ENCODE measurements around the gene UPF1. TPM values are rescaled to one million over a fixed set of nuclear protein-coding genes. Genes with fewer than 3 reads are reported as not detected.

UPF1 gene
- total and polyA plus RNA-seq, 12 donors: 27.6 to 141 (median 72.3) TPM

DNA sequence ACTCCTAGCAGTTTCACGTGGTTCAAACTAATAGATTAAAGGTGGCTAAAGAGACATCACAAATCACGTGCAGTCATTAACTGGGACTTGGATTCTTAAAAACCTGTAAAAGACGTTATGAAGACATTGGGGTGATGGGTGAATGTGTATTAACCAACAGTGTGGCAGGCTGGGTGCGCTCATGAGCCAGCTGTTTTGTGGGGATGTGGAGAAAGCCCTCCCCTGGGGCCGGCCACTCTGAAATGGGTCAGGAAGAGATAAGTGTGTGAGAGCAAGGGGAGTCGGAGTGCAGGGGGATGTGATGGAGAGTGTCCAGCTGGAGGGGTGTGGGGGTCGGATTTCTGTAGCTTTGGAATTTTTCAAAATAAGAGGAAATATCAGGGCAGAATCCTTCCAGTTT, 10.4 kb downstream of the UPF1 start:
- no peaks in the 10 kb centered on the region for H3K36me3 ChIP-seq (replicated peaks in 1 of 2)
- TF ChIP-seq POLR2A (IDR thresholded peaks at IDR 0.05): no peak
- TF ChIP-seq, protein P1, sequence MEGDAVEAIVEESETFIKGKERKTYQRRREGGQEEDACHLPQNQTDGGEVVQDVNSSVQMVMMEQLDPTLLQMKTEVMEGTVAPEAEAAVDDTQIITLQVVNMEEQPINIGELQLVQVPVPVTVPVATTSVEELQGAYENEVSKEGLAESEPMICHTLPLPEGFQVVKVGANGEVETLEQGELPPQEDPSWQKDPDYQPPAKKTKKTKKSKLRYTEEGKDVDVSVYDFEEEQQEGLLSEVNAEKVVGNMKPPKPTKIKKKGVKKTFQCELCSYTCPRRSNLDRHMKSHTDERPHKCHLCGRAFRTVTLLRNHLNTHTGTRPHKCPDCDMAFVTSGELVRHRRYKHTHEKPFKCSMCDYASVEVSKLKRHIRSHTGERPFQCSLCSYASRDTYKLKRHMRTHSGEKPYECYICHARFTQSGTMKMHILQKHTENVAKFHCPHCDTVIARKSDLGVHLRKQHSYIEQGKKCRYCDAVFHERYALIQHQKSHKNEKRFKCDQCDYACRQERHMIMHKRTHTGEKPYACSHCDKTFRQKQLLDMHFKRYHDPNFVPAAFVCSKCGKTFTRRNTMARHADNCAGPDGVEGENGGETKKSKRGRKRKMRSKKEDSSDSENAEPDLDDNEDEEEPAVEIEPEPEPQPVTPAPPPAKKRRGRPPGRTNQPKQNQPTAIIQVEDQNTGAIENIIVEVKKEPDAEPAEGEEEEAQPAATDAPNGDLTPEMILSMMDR (IDR thresholded peaks at IDR 0.05): no peak
- H3K27ac ChIP-seq: no peak overlapping the region
- H3K27me3 ChIP-seq: no peaks in the 10 kb centered on the region
- peak in 1 of 7 donors; percentile 23 for DNase-seq
- WGBS, 4 donors: 51 to 62% (median 53%) methylated on average over 7 of the region's 7 CpGs
- H3K4me1 ChIP-seq (replicated peaks in 1 of 2): peaks cover 30 to 71% of the 10 kb centered on the region in 2 donors
- intact Hi-C loops (cut with DNase I): loop anchor here in 1 of 2 donors (10.0 kb wide), 1 partner anchor 247 kb away; no protein-coding TSS in a partner anchor
- H3K4me3 ChIP-seq: no peak overlapping the region
- no peaks in the 10 kb centered on the region for H3K9me3 ChIP-seq (replicated peaks in 1 of 3)

DNA sequence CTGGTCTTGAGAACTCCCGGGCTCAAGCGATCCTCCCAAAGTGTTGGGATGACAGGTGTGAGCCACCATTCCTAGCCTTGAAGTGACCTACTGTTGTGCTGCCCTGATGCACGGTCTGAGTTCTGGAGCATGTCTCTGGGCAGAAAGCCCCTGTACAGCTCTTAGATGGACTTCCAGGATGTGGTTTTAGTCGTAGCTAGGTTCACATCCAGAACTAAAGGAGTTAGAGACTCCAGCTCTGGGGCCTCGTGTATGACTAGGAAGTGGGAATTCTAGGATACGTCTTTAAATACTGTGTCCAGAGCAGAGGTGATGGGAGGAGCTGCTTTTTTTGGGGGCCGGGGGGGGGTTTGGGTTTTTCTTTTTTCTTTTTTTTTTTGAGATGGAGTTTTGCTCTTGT, 12.2 kb downstream of the UPF1 start:
- Histone ChIP-seq H3K27ac (no peak overlapping the region), H3K4me3 (no peak overlapping the region), H3K4me1 (replicated peaks in 1 of 2) (peaks cover 33 to 78% of the 10 kb centered on the region in 2 donors), H3K27me3 (no peaks in the 10 kb centered on the region), H3K36me3 (replicated peaks in 1 of 2) (peaks cover 0 to 8% of the 10 kb centered on the region in 2 donors), H3K9me3 (replicated peaks in 1 of 3) (no peaks in the 10 kb centered on the region)
- 69 to 74% (median 72%) methylated on average over 7 of the region's 7 CpGs for WGBS, 4 donors
- DNase-seq: no peak
- intact Hi-C loops (cut with DNase I): loop anchor here in 1 of 2 donors (10.0 kb wide), 1 partner anchor 249 kb away; no protein-coding TSS in a partner anchor
- TF ChIP-seq, protein P1 (IDR thresholded peaks at IDR 0.05): no peak
- TF ChIP-seq POLR2A (IDR thresholded peaks at IDR 0.05): no peak

DNA sequence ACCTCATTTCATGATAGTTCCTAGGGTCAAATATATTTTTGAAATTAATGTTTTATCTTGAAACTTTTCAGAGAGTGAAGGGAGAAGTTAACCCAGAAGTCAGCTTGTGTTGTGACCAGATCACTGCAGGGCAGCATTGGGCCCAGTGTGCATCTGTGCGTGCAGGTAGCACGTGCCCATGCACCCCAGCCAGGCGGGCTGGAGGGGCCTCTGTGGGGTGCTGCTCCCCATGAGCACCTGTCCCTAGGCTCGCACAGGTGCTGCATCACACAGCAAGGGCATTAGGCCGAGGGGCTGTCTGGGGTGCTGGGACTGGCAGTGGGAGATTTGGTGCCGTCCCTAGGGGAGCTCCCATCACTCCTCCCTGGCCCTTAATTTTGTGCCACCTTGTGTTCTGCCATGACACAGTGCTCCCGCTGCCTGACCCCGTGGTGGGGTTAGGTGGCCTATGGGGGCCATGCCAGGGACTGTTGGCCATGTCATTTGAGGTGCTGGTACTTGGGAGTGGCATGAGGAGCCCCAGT, 13.1 kb downstream of the UPF1 start:
- Histone ChIP-seq H3K27me3 (no peaks in the 10 kb centered on the region), H3K4me1 (replicated peaks in 1 of 2) (peaks cover 33 to 78% of the 10 kb centered on the region in 2 donors), H3K27ac (no peak overlapping the region), H3K9me3 (replicated peaks in 1 of 3) (no peaks in the 10 kb centered on the region), H3K4me3 (no peak overlapping the region), H3K36me3 (replicated peaks in 1 of 2) (peaks cover 0 to 8% of the 10 kb centered on the region in 2 donors)
- 89 to 95% (median 89%) methylated on average over 6 to 8 of the region's 8 CpGs for WGBS, 4 donors
- DNase-seq: no peak
- no peak for TF ChIP-seq POLR2A (IDR thresholded peaks at IDR 0.05)
- TF ChIP-seq, protein P1 (IDR thresholded peaks at IDR 0.05): no peak
- intact Hi-C loops (cut with DNase I): loop anchor here (5.0 to 10.0 kb wide), 2 partner anchors 250 to 253 kb away; no protein-coding TSS in a partner anchor

DNA sequence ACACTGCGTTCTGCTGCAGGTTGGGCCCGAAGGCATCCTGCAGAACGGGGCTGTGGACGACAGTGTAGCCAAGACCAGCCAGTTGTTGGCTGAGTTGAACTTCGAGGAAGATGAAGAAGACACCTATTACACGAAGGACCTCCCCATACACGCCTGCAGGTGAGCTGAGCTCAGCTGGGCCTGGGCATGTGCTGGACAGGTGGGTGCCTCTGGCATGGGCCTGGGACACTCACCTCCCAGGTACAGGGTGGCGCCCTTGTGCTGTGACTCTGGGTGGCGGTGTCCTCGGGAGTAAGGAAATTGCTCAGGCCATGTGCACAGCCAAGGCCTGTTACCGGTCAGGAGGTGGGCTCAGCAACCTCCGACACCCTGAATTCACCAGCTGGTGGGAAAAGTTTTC, 14.2 kb downstream of the UPF1 start:
- intact Hi-C loops (cut with DNase I): loop anchor here (5.0 to 10.0 kb wide), 2 partner anchors 251 to 254 kb away; no protein-coding TSS in a partner anchor

More for the DNA sequence above, 14.2 kb downstream of the UPF1 start:
- no peaks in the 10 kb centered on the region for H3K9me3 ChIP-seq (replicated peaks in 1 of 3)
- H3K4me3 ChIP-seq: no peak overlapping the region
- H3K27me3 ChIP-seq: no peaks in the 10 kb centered on the region
- peaks cover 0 to 13% of the 10 kb centered on the region in 2 donors for H3K36me3 ChIP-seq (replicated peaks in 1 of 2)
- DNase-seq: no peak
- peaks cover 33 to 78% of the 10 kb centered on the region in 2 donors for H3K4me1 ChIP-seq (replicated peaks in 1 of 2)
- 81 to 100% (median 89%) methylated on average over 3 to 12 of the region's 12 CpGs for WGBS, 4 donors
- no peak for TF ChIP-seq POLR2A (IDR thresholded peaks at IDR 0.05)
- TF ChIP-seq, protein P1 (IDR thresholded peaks at IDR 0.05): no peak
- H3K27ac ChIP-seq: peak overlapping the region in 2 of 5 donors; percentile 82 to 89

Data from adrenal gland (tissue), 12 donors.